Activated CD4-positive, CD25-positive, alpha-beta regulatory T cell (primary cell): Measurements from ENCODE around the gene LIN54.
"Not testable (repeated sequence)": the region's sequence is repeated elsewhere in the genome, so short reads cannot be mapped to it uniquely, and the experiment has no call there.

Source experiments
- DNase-seq, 4 experiments: peaks; one replicate each; lab custom pipeline; 2025; lab: John Stamatoyannopoulos, UW

Gene LIN54

GRCh38 chr4:83012200-83012686, 1.6 kb upstream of the LIN54 start:
- DNase-seq, result peak in 2 of 4 experiments; percentile 9 to 22

GRCh38 chr4:83011689-83012199, 1.1 kb upstream of the LIN54 start:
- DNase-seq, result no peak

- no peak for DNase-seq
Measured at GRCh38 chr4:83010111-83010521, 507 bp downstream of the LIN54 start.

GRCh38 chr4:83009529-83009928, 1.1 kb downstream of the LIN54 start:
- no peak for DNase-seq

- not testable (repeated sequence) for DNase-seq
Measured at GRCh38 chr4:83003044-83003791, 7.4 kb downstream of the LIN54 start.

- no peak for DNase-seq
Measured at GRCh38 chr4:83002329-83002728, 8.3 kb downstream of the LIN54 start.

- no peak for DNase-seq
Measured at GRCh38 chr4:82998898-82999297, 11.7 kb downstream of the LIN54 start.

GRCh38 chr4:82994834-82995233, 15.8 kb downstream of the LIN54 start:
- no peak for DNase-seq

GRCh38 chr4:82989575-82990429, 20.8 kb downstream of the LIN54 start:
- DNase-seq, result no peak

- no peak for DNase-seq
Measured at GRCh38 chr4:82988323-82988832, 22.2 kb downstream of the LIN54 start.

- DNase-seq, result not testable (repeated sequence)
Measured at GRCh38 chr4:82987519-82987918, 23.1 kb downstream of the LIN54 start.

- no peak for DNase-seq
Measured at GRCh38 chr4:82984459-82984858, 26.2 kb downstream of the LIN54 start.

- DNase-seq, result no peak
Measured at GRCh38 chr4:82983444-82983843, 27.2 kb downstream of the LIN54 start.

- no peak for DNase-seq
Measured at GRCh38 chr4:82981138-82981537, 29.5 kb downstream of the LIN54 start.

- no peak for DNase-seq
Measured at GRCh38 chr4:82975792-82976191, 34.8 kb downstream of the LIN54 start.

- no peak for DNase-seq
Measured at GRCh38 chr4:82969414-82969813, 41.2 kb downstream of the LIN54 start.

GRCh38 chr4:82968972-82969371, 41.7 kb downstream of the LIN54 start:
- no peak for DNase-seq

GRCh38 chr4:82965763-82966162, 44.9 kb downstream of the LIN54 start:
- no peak for DNase-seq

- DNase-seq, result no peak
Measured at GRCh38 chr4:82957045-82957444, 53.6 kb downstream of the LIN54 start.

GRCh38 chr4:82954212-82954611, 56.4 kb downstream of the LIN54 start:
- no peak for DNase-seq

- no peak for DNase-seq
Measured at GRCh38 chr4:82951196-82951595, 59.4 kb downstream of the LIN54 start.

GRCh38 chr4:82948647-82949204, 61.9 kb downstream of the LIN54 start:
- no peak for DNase-seq
